GM12878 (cell line): Measurements from ENCODE around the gene ENTPD3. TPM values are rescaled to one million over a fixed set of nuclear protein-coding genes. Genes with fewer than 3 reads are reported as not detected.

ENCODE experiments used
- BCL3 ChIP-seq: IDR thresholded peaks from 2 replicates; pipeline ENCODE4 v1.6.1; 2011; ENCODE audit warnings: borderline replicate concordance, low read depth, mild to moderate bottlenecking, moderate library complexity, low read length; ENCODE audit not compliant: insufficient read depth, poor library complexity, severe bottlenecking
- E2F4 ChIP-seq: IDR thresholded peaks from 2 replicates; pipeline ENCODE4 v1.6.1; 2012; ENCODE audit warnings: low read depth, low read length, improper control_type of control experiment
- EED ChIP-seq: sonication (generic); IDR thresholded peaks from 2 replicates; pipeline ENCODE4 v1.6.1; 2016; ENCODE audit warnings: antibody characterized with exemption, low read depth
- FOS ChIP-seq: IDR thresholded peaks from 3 replicates; pipeline ENCODE4 v1.6.1; 2011; ENCODE audit warnings: borderline replicate concordance; ENCODE audit not compliant: insufficient read length; ENCODE audit errors: extremely low read depth
- MEF2B ChIP-seq: fragments of 450-650 bp; IDR thresholded peaks from 2 replicates; pipeline ENCODE4 v1.6.1; 2018; ENCODE audit warnings: mild to moderate bottlenecking, moderate library complexity; ENCODE audit not compliant: partially characterized antibody, poor library complexity, severe bottlenecking
- RBBP5 ChIP-seq: fragments of 200-600 bp; sonication (generic); conservative IDR thresholded peaks from 2 replicates; pipeline ENCODE4 v1.6.1; 2016
- RELB ChIP-seq: fragments of 450-650 bp; IDR thresholded peaks from 2 replicates; pipeline ENCODE4 v1.6.1; 2017; ENCODE audit warnings: low read depth, mild to moderate bottlenecking, moderate library complexity
- STAT1 ChIP-seq: fragments of 450-650 bp; conservative IDR thresholded peaks from 2 replicates; pipeline ENCODE4 v1.6.1; 2014; ENCODE audit warnings: antibody characterized with exemption, mild to moderate bottlenecking
- SUZ12 ChIP-seq: fragments of 200-600 bp; sonication (generic); IDR thresholded peaks from one replicate; pipeline ENCODE4 v1.6.1; 2018; ENCODE audit warnings: antibody characterized with exemption, mild to moderate bottlenecking; ENCODE audit not compliant: unreplicated experiment
- ZBED1 ChIP-seq: IDR thresholded peaks from 2 replicates; pipeline ENCODE4 v1.6.1; 2016; ENCODE audit warnings: borderline replicate concordance
- ZBTB4 ChIP-seq: fragments of 450-650 bp; formaldehyde crosslinking; IDR thresholded peaks from 2 replicates; pipeline ENCODE4 v1.4.0; 2022; ENCODE audit warnings: mild to moderate bottlenecking, moderate library complexity
- polyA plus RNA-seq, 11 experiments: library from polyadenylated mRNA; depleted of rRNA in 4 of 11; unstranded in 6 of 11; stranded (reverse) in 5 of 11; fragments of >200 nt; fragmentation: Nextera tagmentation in 4 of 11; fragmentation: Illumina TruSeq in 1 of 11; extraction: Ambion mirVana in 4 of 11; extraction: Trizol in 1 of 11; gene quantifications; 1 replicate in 1 of 11; 2 replicates in 10 of 11; pipeline versions ENCODE4 v1.2.1 to v1.2.3, GENCODE V29; 2011 to 2016; ENCODE audit warnings: inconsistent platforms in 2 of 11, missing spikeins in 2 of 11, low read depth in 1 of 11
- total RNA-seq, 4 experiments: library from RNA; depleted of rRNA in 3 of 4; stranded (reverse); fragments of >200 nt in 3 of 4; fragmentation: Illumina TruSeq in 1 of 4; extraction: Trizol in 1 of 4; gene quantifications; 2 replicates each; pipeline versions ENCODE4 v1.2.1 to v1.2.3, GENCODE V29; 2013 to 2021

Gene ENTPD3
- total and polyA plus RNA-seq, 10 of the 15 experiments (the other 5 are each of a cell fraction or from before 2014, with no cell fraction given): 0.03 TPM; not detected in 9

GRCh38 chr3:40476478-40477470, 89.8 kb downstream of the ENTPD3 start, which contains the start of gene ZNF619 (continued):
- TF ChIP-seq BCL3 (no peak), STAT1 (no peak), SUZ12 (no peak), EED (no peak), ZBTB4 (CRISPR knock-in tag) (no peak), ZBED1 (no peak), FOS (no peak), RELB (peak; percentile 49; the same call in 1 of the 2 replicates), MEF2B (no peak), E2F4 (no peak), RBBP5 (no peak)
- TF ChIP-seq, all 136 proteins: peak for 27
